ENCODE measurements around the gene TMPRSS15.

Gene TMPRSS15

GRCh38 chr21:18244671-18245463 is 158.7 kb downstream of the TMPRSS15 start, which contains the start of gene CHODL:
Gene CHODL (plus strand): TSS chr21:18244833. CDS start chr21:18245224, 391 bp downstream.
- no peak for DNase-seq (ENCODE audit: low read depth)

DNA sequence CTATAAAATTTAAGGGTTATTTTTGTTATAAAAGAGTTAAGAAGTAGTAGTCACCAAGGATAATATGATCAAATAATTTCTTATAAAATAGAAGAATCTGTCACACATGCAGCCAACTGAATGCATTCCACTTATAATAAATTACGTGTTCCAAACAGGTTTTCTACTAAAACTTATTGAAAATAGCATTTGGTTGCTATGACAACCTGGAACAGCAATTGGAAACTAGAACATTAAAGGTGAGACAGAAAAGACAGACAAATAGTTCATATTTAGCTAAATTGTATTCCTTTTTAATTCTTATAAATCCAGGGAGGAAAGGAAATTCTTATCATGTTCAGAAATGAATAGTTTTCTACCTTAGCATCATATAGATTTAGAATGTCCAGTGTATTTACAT is 168.0 kb downstream of the TMPRSS15 start:
- no peak for DNase-seq (ENCODE audit: low read depth)

DNA sequence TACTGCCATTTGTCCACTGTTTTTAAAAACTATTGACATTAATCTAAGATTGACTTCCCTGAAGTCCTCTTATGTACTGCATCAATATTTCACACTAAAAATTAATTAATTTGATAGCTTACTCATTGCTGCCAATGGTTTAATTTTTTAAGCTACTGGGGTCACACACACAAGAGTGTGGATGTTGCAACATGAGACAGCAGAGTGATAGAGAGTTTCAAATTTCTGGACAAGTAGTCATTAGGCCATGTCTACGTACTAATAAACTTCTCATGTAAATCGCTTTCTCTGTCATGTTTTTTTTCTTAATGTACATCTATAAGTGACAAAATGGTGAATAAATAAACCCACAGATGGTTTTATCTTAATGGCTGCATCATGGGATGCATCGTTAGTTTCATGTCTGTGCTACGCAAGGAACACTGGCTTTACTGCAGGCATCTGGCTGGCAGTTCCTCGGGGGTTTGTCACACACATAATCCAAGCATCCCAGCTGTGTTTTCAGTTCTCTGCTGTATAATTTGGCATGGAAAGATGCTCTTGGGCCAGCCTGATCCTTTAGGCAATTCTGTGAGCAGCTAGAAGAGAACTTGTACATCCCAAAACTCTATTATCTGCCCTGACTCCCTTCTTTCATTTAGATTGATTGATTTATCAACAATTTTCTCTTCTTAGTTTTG is 175.4 kb downstream of the TMPRSS15 start:
- DNase-seq (ENCODE audit: low read depth): no peak

DNA sequence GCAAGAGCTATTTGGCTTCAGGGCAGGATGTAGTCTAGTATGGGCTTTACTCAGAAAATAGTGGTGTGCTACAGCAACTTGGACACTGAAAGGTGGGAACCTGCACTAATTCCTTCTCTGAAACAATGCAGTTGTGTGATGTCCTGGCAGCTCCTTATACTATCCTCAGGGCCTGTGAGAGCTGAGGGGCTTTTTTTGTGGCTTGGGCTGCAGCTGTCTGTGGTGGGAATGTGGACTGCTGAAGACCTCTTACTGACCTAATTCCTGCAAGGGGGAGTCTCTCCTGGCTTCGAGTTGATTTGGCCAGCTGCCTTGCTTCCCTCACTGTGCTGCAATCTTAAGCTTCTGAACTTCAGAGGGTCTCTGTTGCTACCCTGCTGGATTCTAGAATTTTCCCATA is 181.2 kb downstream of the TMPRSS15 start:
- DNase-seq (ENCODE audit: low read depth): no peak

- no peak for DNase-seq (ENCODE audit: low read depth)
Measured at GRCh38 chr21:18220498-18220897, 183.1 kb downstream of the TMPRSS15 start.
